Osteoblast (primary cell): ENCODE data around the gene IDH2. TPM values are rescaled to one million over a fixed set of nuclear protein-coding genes. Genes with fewer than 3 reads are reported as not detected.
"Not testable (repeated sequence)": the region's sequence is repeated elsewhere in the genome, so short reads cannot be mapped to it uniquely, and the experiment has no call there.

ENCODE experiments used
- DNase-seq: peaks from one replicate; pipeline ENCODE4 v3.0.0; 2011; ENCODE audit warnings: low spot score, mixed read lengths; ENCODE audit not compliant: insufficient read length; ENCODE audit errors: missing footprints
- H2AFZ ChIP-seq: 2 replicates; pipeline ENCODE4 v1.6.0; 2011; ENCODE audit warnings: mild to moderate bottlenecking, low read length
- H3K27ac ChIP-seq: 2 replicates; pipeline ENCODE4 v1.5.1; 2011; ENCODE audit warnings: mild to moderate bottlenecking, low read depth, low read length, moderate library complexity
- H3K27me3 ChIP-seq: 2 replicates; pipeline ENCODE4 v1.6.0; 2012; ENCODE audit warnings: mild to moderate bottlenecking, control low read depth, inconsistent platforms, low read length, moderate library complexity; ENCODE audit not compliant: insufficient read depth
- H3K36me3 ChIP-seq: 2 replicates; pipeline ENCODE4 v1.5.1; 2011; ENCODE audit warnings: mild to moderate bottlenecking, low read length, control low read depth, moderate library complexity; ENCODE audit not compliant: insufficient read depth
- H3K4me1 ChIP-seq: 2 replicates; pipeline ENCODE4 v1.5.1; 2011; ENCODE audit warnings: mild to moderate bottlenecking, low read length, control low read depth, moderate library complexity; ENCODE audit not compliant: insufficient read depth
- H3K4me2 ChIP-seq: 2 replicates; pipeline ENCODE4 v1.6.0; 2011; ENCODE audit warnings: mild to moderate bottlenecking, low read length; ENCODE audit not compliant: insufficient read depth
- H3K4me3 ChIP-seq: fragments of 200-600 bp; sonication (generic); 3 replicates; pipeline ENCODE4 v1.5.1; 2012; ENCODE audit warnings: mild to moderate bottlenecking, low read length, inconsistent platforms; ENCODE audit not compliant: insufficient read depth
- H3K79me2 ChIP-seq: 2 replicates; pipeline ENCODE4 v1.6.0; 2012; ENCODE audit warnings: mild to moderate bottlenecking, low read length, control low read depth, inconsistent platforms; ENCODE audit not compliant: insufficient read depth
- H3K9me3 ChIP-seq: 2 replicates; pipeline ENCODE4 v1.5.1; 2011; ENCODE audit warnings: low read depth, low read length, control low read depth
- H4K20me1 ChIP-seq: 2 replicates; pipeline ENCODE4 v1.6.0; 2012; ENCODE audit warnings: mild to moderate bottlenecking, low read length, control low read depth; ENCODE audit not compliant: insufficient read depth
- CTCF ChIP-seq: IDR thresholded peaks from 2 replicates; pipeline ENCODE4 v1.5.1; 2011; ENCODE audit warnings: mild to moderate bottlenecking, low read depth, low read length, moderate library complexity; ENCODE audit errors: extremely low read depth
- total RNA-seq: library from RNA; depleted of rRNA; stranded (reverse); fragments of >200 nt; gene quantifications from 2 replicates; pipeline ENCODE4 v1.2.3, GENCODE V29; 2012

IDH2 gene
- total RNA-seq, 1 donor, result 51.0 TPM

GRCh38 chr15:90141646-90142045 is 39.4 kb upstream of the IDH2 start:
- H3K4me3 ChIP-seq, result no peak overlapping the region
- H3K4me2 ChIP-seq, result no peak overlapping the region
- no peak overlapping the region for H3K27ac ChIP-seq
- no peak for TF ChIP-seq CTCF
- no peaks in the 10 kb centered on the region for H3K4me1 ChIP-seq
- no peaks in the 10 kb centered on the region for H3K9me3 ChIP-seq
- H3K27me3 ChIP-seq, result no peaks in the 10 kb centered on the region
- H3K79me2 ChIP-seq, result no peaks in the 10 kb centered on the region
- DNase-seq, result no peak
- no peaks in the 10 kb centered on the region for H4K20me1 ChIP-seq
- no peak overlapping the region for H2AFZ ChIP-seq
- H3K36me3 ChIP-seq, result no peaks in the 10 kb centered on the region

- H3K4me2 ChIP-seq, H3K9me3 ChIP-seq, H2AFZ ChIP-seq, H3K4me3 ChIP-seq, DNase-seq, H3K27me3 ChIP-seq, H4K20me1 ChIP-seq, H3K36me3 ChIP-seq, H3K27ac ChIP-seq, H3K4me1 ChIP-seq, H3K79me2 ChIP-seq: not testable (repeated sequence)
Observed at GRCh38 chr15:90139549-90139948, 37.3 kb upstream of the IDH2 start.

GRCh38 chr15:90138071-90138833 is 36.0 kb upstream of the IDH2 start:
- H3K4me1 ChIP-seq, result no peaks in the 10 kb centered on the region
- H3K27me3 ChIP-seq, result no peaks in the 10 kb centered on the region
- H3K4me2 ChIP-seq, result no peak overlapping the region
- no peak for DNase-seq
- H3K4me3 ChIP-seq, result no peak overlapping the region
- no peaks in the 10 kb centered on the region for H3K79me2 ChIP-seq
- no peak overlapping the region for H2AFZ ChIP-seq
- TF ChIP-seq CTCF, result no peak
- no peaks in the 10 kb centered on the region for H3K36me3 ChIP-seq
- no peaks in the 10 kb centered on the region for H3K9me3 ChIP-seq
- H4K20me1 ChIP-seq, result no peaks in the 10 kb centered on the region
- H3K27ac ChIP-seq, result no peak overlapping the region

GRCh38 chr15:90132437-90132836 is 30.2 kb upstream of the IDH2 start:
- Histone ChIP-seq H2AFZ (no peak overlapping the region), H3K4me3 (no peak overlapping the region), H3K36me3 (no peaks in the 10 kb centered on the region), H3K79me2 (no peaks in the 10 kb centered on the region), H4K20me1 (no peaks in the 10 kb centered on the region), H3K4me2 (no peak overlapping the region), H3K4me1 (no peaks in the 10 kb centered on the region), H3K27ac (no peak overlapping the region), H3K27me3 (no peaks in the 10 kb centered on the region), H3K9me3 (no peaks in the 10 kb centered on the region)
- TF ChIP-seq CTCF, result no peak
- no peak for DNase-seq
